ENCODE results near the gene SRCIN1.

GRCh38 chr17:38600906-38601305 is 4.8 kb downstream of the SRCIN1 start:
- TF ChIP-seq, protein P1, sequence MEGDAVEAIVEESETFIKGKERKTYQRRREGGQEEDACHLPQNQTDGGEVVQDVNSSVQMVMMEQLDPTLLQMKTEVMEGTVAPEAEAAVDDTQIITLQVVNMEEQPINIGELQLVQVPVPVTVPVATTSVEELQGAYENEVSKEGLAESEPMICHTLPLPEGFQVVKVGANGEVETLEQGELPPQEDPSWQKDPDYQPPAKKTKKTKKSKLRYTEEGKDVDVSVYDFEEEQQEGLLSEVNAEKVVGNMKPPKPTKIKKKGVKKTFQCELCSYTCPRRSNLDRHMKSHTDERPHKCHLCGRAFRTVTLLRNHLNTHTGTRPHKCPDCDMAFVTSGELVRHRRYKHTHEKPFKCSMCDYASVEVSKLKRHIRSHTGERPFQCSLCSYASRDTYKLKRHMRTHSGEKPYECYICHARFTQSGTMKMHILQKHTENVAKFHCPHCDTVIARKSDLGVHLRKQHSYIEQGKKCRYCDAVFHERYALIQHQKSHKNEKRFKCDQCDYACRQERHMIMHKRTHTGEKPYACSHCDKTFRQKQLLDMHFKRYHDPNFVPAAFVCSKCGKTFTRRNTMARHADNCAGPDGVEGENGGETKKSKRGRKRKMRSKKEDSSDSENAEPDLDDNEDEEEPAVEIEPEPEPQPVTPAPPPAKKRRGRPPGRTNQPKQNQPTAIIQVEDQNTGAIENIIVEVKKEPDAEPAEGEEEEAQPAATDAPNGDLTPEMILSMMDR (conservative IDR thresholded peaks at IDR 0.05) = no peak
- no peak for TF ChIP-seq EZH2 (IDR thresholded peaks at IDR 0.05; ENCODE audit: low read depth)

Data from PC-9 (cell line).